ENCODE measurements around the gene HRH1.
"Not testable (repeated sequence)": the region's sequence is repeated elsewhere in the genome, so short reads cannot be mapped to it uniquely, and the experiment has no call there.

The HRH1 gene

DNA sequence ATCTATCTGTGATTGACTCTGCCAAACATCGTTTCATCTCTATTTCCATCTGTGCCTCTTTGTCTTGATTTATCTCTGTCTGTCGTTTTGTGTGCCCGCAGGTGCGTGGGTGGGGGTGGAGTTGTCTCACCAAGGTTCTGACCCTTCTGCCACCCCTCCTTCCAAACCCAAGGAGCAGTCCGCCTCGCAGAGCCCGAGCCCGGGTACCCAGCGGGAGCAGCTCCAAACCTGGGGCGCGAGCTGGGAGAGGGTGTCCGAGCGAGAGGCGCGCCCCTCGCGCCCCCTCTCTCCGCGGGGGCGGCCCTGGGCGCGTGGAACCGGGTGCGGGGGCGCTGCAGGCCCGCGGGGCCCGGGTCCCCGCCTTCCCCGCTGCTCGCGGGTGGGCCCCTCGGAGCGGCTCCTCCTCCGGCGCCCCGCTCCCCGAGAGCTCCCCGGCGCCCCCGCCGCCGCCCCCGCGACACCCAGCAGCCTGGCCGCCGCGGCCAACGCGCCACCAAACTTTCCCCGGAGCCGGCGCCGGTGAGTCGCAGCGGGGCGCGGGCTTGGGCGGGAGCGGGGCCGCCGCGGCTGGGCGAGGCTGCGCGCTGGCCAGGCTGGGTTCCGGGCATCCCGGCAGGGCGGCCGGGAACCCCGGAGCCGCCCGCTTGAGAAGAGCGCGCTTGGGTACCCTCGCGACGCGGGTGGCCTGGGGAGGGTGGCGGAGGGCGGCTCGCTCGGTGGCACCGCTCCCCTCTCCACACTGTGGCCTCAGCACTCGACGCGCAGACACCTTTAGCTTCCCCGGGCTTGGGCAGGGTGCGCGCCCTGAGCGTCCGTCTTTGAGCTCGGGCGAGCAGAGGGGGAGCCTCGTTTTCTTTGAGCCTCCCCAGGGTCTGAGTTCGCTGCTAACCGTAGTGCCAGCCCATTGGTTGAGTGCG, at the start of gene HRH1:
Gene HRH1, plus strand, starts transcription at position 458 of the 917 bp plus-strand sequence. CDS start 104,545 bp downstream, outside the sequence.
- DNase-seq (ENCODE audit: low read depth) = no peak

DNA sequence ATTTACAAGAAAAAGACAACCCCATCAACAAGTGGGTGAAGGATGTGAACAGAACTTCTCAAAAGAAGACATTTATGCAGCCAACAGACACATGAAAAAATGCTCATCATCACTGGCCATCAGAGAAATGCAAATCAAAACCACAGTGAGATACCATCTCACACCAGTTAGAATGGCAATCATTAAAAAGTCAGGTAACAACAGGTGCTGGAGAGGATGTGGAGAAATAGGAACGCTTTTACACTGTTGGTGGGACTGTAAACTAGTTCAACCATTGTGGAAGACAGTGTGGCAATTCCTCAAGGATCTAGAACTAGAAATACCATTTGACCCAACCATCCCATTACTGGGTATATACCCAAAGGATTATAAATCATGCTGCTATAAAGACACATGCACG, 41.0 kb upstream of the HRH1 start:
- DNase-seq (ENCODE audit: low read depth) = not testable (repeated sequence)

DNA sequence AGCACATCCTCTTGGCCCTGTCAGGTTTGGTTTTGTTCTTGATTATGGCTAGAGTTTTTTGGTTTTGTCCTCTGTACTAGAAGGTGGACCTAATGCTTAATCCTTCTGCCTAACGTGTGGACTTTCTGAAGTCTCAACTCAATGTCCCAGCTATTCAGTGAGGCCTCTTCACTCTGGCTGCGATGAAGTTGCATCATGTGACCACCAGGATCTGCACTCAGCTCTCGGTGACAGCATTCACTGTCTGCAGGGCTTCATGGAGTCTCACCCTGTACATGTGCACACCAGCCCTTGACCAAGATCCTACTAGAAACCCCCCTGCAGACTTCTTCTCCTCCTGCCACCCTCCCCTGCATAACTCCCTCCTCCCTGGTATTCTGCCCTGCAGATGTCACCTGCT, 38.7 kb upstream of the HRH1 start:
- no peak for DNase-seq (ENCODE audit: low read depth)

DNA sequence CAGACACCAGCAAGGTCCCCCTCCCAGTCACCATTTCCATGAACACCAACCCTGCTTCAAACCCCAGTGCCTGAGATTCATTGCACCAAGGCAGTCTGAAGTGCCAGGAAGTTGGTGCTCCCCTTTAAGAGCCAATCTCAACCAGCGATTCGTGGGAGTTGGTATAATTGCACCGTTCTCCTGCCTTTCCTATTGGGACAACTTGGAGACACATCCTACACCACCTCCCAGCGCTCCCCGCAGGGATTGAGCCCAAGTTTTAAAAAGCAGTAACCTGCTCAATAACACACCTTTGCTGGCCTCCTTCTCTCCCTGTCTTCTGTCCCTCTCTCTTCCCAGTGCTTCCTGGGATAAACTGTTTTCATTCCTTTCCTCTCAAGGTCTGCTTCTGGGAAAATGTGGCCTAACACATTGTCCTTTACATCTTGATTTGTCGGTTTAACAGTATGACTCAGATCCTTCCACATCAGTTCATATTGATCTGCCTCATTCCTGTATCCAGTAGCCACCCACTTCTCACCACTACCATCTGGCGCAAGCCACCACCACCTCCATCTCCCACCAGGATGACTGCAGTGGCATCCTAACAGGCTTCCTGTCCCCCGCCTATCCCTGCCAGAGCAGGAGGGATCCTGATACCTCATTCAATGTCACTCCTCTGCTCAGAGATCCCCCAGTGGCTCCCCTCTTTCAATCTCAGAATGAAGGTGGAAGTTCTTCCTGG, 37.8 kb upstream of the HRH1 start:
- no peak for DNase-seq (ENCODE audit: low read depth)

DNA sequence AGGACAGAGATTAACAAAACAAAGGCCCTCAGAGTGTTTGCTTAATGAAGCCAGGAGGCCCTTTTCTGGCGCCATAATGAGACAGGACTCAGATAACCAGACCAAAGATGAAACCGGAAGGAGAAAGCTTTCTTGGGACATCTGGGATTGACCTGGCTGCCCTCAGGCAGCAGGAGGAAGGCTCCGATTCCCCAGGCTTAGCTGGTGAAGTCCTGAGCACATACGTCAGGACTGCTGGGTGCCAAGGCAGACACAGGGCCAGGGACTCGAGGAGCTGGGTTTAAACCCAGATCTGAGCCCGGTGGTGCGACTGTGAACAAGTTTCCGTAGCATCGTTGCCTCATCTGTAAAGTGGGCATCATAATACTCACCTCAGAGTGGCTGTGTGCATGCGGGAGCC, 36.7 kb upstream of the HRH1 start:
- no peak for DNase-seq (ENCODE audit: low read depth)

GRCh38 chr3:11118181-11118682, 36.1 kb upstream of the HRH1 start:
- DNase-seq (ENCODE audit: low read depth) = peak; percentile 39

DNA sequence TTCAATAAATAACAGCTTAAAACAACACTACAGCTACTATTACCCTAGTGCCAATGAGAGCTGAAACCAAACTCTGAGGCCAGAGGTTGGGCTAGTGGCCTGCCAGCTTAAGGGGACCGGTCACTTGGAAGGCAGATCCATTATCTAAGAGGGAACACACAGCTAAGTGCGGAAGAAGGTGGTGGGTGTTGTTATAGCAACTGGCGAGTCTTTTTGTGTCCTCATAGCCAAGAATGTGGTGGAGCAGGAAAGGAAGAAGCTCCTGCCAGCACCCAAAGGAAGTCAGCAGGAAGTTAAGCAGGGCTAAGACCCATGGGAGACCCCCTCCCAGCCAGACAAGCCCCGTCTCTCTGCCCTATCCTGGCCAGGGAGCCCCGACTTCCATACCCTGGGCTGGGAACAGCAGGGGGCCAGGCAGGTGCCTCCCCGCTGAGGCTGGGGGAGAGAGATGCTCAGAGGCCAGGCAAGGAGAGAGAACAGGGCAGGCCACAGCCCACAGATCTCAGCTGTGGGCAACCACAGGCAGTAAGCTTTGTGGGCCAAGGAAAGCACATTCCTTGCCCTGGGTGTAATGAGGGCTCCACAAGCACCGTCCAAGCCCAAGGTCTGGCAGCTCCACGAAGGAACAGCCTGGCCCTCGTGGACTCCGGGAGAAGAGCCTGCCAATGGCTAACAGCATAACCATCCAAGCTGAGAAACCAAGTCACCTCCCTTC, 34.0 kb upstream of the HRH1 start:
- DNase-seq (ENCODE audit: low read depth) = no peak

DNA sequence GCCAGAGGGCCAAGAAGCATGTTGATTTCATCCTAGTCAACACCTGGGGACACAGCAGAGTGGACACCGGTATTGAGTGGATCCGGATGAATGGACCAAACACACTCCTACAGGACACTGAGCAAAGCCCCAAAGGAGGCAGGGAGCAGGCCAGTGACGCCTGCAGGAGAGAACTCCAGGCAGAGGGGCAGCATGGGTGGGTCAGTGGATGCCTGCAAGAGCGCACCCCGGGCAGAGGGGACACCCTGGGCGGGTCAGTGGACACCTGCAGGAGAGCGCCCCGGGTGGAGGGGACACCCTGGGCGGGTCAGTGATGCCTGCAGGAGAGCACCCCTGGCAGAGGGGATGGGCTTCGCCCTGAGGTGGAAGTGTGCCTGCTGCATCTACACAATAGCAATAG, 27.6 kb upstream of the HRH1 start:
- no peak for DNase-seq (ENCODE audit: low read depth)

GRCh38 chr3:11128682-11129632, 25.3 kb upstream of the HRH1 start:
- DNase-seq (ENCODE audit: low read depth) = no peak

- no peak for DNase-seq (ENCODE audit: low read depth)
Measured at GRCh38 chr3:11130385-11130784, 23.9 kb upstream of the HRH1 start.

- no peak for DNase-seq (ENCODE audit: low read depth)
Measured at GRCh38 chr3:11131371-11131770, 22.9 kb upstream of the HRH1 start.

GRCh38 chr3:11131886-11132285, 22.4 kb upstream of the HRH1 start:
- not testable (repeated sequence) for DNase-seq (ENCODE audit: low read depth)

GRCh38 chr3:11132861-11133260, 21.4 kb upstream of the HRH1 start:
- DNase-seq (ENCODE audit: low read depth) = no peak

- DNase-seq (ENCODE audit: low read depth) = no peak
Measured at GRCh38 chr3:11134794-11135193, 19.5 kb upstream of the HRH1 start.

DNA sequence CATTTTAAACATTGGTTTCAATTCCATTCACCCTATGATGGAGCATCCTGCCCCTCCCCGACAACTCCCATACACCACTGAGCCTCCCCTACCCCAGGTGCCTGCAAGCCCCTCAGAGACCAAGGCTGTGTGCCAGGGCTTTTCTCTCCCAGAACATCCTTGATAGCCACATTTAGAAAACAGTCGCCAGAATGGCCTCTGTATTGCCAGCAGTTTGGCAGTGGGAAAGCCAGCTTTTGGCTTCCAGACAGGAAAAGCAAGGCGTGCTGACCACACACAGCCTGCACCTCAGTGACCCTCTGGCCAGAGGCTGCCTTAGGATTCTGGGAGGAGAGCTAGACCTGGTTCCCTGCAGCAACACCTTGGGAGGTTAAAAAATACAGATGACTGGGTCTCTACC, 18.2 kb upstream of the HRH1 start:
- DNase-seq (ENCODE audit: low read depth) = no peak

DNA sequence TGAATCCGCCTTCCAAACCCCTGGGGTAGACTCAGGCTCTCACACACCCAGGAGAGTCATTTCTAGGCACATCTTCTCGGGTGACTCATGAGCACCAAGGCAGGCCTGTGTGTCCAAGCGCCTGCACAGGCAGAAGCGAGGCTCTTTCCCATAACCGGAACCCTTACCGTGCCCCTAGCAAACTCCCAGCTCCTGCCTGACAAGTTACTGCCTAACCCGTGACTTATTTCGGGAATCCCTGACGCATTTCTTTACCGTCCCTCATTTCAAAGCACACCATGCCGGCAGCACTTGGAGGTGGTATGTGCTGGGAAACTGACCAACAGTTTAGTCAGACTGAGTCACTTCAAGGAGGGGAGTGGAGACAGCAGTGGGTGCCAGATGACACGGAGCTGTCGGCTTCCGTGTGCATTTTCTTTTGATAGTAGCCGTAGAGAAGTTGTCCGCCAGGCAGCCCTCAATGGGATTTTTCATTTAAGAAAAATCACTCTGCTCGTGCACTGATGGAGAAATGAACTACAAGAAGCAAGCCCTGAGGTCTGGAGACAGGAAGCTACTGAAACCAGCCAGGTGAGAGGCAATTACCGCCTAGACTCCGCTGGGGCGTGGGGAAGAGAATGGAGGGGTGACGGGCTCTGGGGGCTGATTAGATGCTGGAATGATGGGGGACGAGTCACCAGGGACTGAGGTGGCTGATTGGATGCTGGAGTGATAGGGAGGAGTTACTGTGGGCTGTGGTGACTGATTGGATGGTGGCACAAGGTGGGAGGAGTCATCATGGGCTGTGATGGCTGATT, 17.3 kb upstream of the HRH1 start:
- DNase-seq (ENCODE audit: low read depth) = peak; percentile 100

DNA sequence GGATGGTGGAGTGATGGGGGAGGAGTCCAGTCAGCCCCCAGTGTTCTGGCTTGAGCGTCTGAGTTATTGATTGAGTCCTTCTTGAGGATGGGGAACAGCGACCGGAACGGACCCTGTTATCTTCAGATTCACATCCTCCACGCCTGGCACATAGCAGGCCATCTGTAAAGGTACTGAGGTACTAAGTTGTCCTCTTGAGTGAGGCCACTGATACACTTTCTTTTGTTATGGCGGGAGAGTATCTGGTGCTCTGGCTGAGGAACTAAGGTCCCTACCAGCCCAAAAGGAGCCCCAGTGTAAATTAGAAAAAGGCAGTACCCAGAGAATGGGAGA, 16.7 kb upstream of the HRH1 start:
- no peak for DNase-seq (ENCODE audit: low read depth)

DNA sequence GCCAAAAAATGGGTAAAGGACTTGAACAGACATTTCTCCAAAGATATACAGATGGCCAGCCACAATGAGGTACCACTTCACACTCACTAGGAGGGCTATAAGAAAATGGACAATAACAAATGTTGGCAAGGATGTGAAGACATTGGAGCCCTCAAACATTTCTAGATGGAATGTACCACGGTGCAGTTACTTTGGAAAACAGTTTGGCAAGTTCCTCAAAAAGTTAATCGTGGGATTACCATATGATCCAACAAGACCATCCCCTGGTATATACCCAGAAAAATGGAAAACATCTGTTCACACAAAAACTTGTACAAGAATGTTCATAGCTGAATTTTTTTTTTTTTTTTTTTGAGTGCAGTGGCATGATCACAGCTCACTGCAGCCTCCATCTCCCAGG, 15.9 kb upstream of the HRH1 start:
- no peak for DNase-seq (ENCODE audit: low read depth)

GRCh38 chr3:11140030-11140712, 14.1 kb upstream of the HRH1 start:
- no peak for DNase-seq (ENCODE audit: low read depth)

- DNase-seq (ENCODE audit: low read depth) = no peak
Measured at GRCh38 chr3:11140713-11141104, 13.6 kb upstream of the HRH1 start.

Data from HS-27A (cell line).